ENCODE results near the gene PPCDC.
"Not testable (repeated sequence)": the region's sequence is repeated elsewhere in the genome, so short reads cannot be mapped to it uniquely, and the experiment has no call there.

The PPCDC gene

DNA sequence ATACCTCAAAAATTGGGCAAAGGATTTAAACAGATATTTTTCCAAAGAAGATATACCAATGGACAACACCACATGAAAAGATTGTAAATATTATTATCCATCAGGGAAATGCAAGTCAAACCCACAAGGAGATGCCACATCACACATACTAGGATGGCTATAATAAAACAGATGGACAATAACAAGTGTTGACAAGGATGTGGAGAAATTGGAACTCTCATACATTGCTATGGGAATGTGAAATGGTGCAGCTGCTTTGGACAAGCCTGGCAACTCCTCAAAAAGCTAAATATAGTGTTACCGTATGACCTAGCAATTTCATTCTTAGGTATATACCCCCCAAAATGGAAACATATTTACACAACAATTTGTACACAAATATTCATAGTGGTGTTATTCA, 59.3 kb downstream of the PPCDC start:
- Histone ChIP-seq H3K9me3 (no peaks in the 10 kb centered on the region; the same call in 1 of the 2 replicates), H3K36me3 (no peaks in the 10 kb centered on the region), H3K27me3 (peaks cover 29% of the 10 kb centered on the region), H3K4me1 (no peaks in the 10 kb centered on the region), H3K4me3 (ENCODE audit: low read depth, low read length) (no peak overlapping the region)
- no peak for DNase-seq
- TF ChIP-seq, protein P1, sequence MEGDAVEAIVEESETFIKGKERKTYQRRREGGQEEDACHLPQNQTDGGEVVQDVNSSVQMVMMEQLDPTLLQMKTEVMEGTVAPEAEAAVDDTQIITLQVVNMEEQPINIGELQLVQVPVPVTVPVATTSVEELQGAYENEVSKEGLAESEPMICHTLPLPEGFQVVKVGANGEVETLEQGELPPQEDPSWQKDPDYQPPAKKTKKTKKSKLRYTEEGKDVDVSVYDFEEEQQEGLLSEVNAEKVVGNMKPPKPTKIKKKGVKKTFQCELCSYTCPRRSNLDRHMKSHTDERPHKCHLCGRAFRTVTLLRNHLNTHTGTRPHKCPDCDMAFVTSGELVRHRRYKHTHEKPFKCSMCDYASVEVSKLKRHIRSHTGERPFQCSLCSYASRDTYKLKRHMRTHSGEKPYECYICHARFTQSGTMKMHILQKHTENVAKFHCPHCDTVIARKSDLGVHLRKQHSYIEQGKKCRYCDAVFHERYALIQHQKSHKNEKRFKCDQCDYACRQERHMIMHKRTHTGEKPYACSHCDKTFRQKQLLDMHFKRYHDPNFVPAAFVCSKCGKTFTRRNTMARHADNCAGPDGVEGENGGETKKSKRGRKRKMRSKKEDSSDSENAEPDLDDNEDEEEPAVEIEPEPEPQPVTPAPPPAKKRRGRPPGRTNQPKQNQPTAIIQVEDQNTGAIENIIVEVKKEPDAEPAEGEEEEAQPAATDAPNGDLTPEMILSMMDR (IDR thresholded peaks at IDR 0.05; ENCODE audit: low read depth, low read length) = no peak

GRCh38 chr15:75085708-75086107, 62.3 kb downstream of the PPCDC start:
- not testable (repeated sequence) for H3K4me1 ChIP-seq; DNase-seq; H3K4me3 ChIP-seq (ENCODE audit: low read depth, low read length); H3K36me3 ChIP-seq; H3K9me3 ChIP-seq
- H3K27me3 ChIP-seq = peaks cover 24% of the 10 kb centered on the region

GRCh38 chr15:75089456-75090387, 66.3 kb downstream of the PPCDC start:
- Histone ChIP-seq H3K27me3 (no peaks in the 10 kb centered on the region; the same call in 1 of the 2 replicates), H3K4me3 (ENCODE audit: low read depth, low read length) (no peak overlapping the region), H3K4me1 (no peaks in the 10 kb centered on the region), H3K9me3 (no peaks in the 10 kb centered on the region; the same call in 1 of the 2 replicates), H3K36me3 (no peaks in the 10 kb centered on the region)
- DNase-seq = no peak
- TF ChIP-seq, protein P1 (IDR thresholded peaks at IDR 0.05; ENCODE audit: low read depth, low read length) = no peak

DNA sequence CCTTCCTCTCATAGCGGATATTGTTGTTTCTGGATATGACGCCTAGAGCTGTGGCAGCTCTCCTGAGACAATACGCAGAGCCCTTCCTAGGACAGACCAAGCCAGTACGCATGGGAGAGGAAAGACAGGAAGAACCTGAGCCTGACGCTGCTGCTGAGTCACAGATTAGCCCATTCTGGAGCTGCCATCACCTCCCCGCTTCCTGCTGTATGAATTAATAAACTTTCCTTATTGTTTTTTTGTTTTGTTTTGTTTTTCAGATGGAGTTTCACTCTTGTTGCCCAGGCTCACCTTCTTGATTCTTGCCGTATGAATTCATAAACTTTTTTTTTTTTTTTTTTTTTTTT, 67.0 kb downstream of the PPCDC start:
- H3K36me3 ChIP-seq = no peaks in the 10 kb centered on the region
- no peak for DNase-seq

GRCh38 chr15:75091814-75092213, 68.4 kb downstream of the PPCDC start:
- H3K36me3 ChIP-seq = no peaks in the 10 kb centered on the region
- H3K27me3 ChIP-seq = no peaks in the 10 kb centered on the region; the same call in 1 of the 2 replicates
- no peak for DNase-seq
- no peaks in the 10 kb centered on the region for H3K9me3 ChIP-seq
- TF ChIP-seq, protein P1 (IDR thresholded peaks at IDR 0.05; ENCODE audit: low read depth, low read length) = no peak
- no peak overlapping the region for H3K4me3 ChIP-seq (ENCODE audit: low read depth, low read length)
- no peaks in the 10 kb centered on the region for H3K4me1 ChIP-seq

More for the DNA sequence above, 67.0 kb downstream of the PPCDC start:
- no peaks in the 10 kb centered on the region; the same call in 1 of the 2 replicates for H3K9me3 ChIP-seq
- no peak overlapping the region for H3K4me3 ChIP-seq (ENCODE audit: low read depth, low read length)
- TF ChIP-seq, protein P1 (IDR thresholded peaks at IDR 0.05; ENCODE audit: low read depth, low read length) = no peak
- no peaks in the 10 kb centered on the region for H3K4me1 ChIP-seq
- H3K27me3 ChIP-seq = no peaks in the 10 kb centered on the region; the same call in 1 of the 2 replicates

DNA sequence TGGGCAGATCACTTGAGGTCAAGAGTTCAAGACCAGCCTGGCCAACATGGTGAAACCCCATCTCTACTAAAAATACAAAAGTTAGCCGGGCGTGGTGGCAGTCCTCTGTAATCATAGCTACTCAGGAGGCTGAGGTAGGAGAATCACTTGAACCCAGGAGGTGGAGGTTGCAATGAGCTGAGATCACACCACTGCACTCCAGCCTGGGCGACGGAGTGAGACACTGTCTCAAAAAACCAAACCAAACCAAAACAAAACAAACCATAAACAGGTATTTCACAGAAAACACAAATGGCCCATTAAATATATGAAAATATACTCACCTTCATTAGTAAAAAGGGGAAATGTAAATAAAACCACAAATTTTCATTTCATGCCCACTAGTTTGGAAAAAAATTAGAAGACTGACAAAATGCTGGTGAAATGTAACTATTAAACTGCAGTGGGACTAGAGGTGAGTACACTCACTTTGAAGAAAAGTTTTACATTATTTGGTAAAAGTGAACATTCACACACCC, 71.6 kb downstream of the PPCDC start:
- H3K4me3 ChIP-seq (ENCODE audit: low read depth, low read length); H3K4me1 ChIP-seq; DNase-seq; H3K27me3 ChIP-seq; H3K9me3 ChIP-seq; H3K36me3 ChIP-seq: not testable (repeated sequence)

DNA sequence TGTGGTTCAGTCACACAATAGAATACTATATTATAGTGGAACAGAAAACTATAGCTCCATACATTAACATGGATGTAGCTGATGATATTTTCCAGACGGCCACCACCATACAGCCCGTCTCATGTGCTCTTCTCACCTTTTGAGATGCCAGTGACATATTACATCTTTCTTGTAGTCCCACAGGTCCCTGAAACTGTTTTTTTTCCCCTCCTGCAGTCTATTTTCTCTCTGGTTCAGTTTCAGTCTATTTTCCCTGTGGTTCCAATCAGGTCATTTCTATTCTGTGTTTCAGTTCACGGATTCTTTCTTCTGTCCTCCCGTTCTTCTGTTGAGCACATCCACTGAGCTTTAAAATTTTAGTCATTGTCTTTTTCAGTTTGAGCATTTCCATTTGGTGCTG, 72.2 kb downstream of the PPCDC start:
- Histone ChIP-seq H3K9me3 (no peaks in the 10 kb centered on the region), H3K27me3 (no peaks in the 10 kb centered on the region; the same call in 1 of the 2 replicates), H3K4me1 (no peaks in the 10 kb centered on the region), H3K4me3 (ENCODE audit: low read depth, low read length) (no peak overlapping the region), H3K36me3 (no peaks in the 10 kb centered on the region)
- TF ChIP-seq, protein P1 (IDR thresholded peaks at IDR 0.05; ENCODE audit: low read depth, low read length) = no peak
- no peak for DNase-seq
